HEK293 (cell line): Measurements from ENCODE around the gene TMEM151B.

ENCODE experiments used
- CTCF ChIA-PET: fragments of 350-600 bp; formaldehyde crosslinking; extraction: SDS; loops from one replicate; lab custom pipeline; 2021; ENCODE audit warnings: antibody characterized with exemption; lab: Yijun Ruan, JAX
- POLR2A ChIA-PET: fragments of 300-600 bp; formaldehyde crosslinking; extraction: SDS; loops from one replicate; lab custom pipeline; 2020; ENCODE audit warnings: antibody characterized with exemption, inconsistent platforms; lab: Yijun Ruan, JAX
- H3K27ac ChIP-seq: fragments of 200-500 bp; sonication (Bioruptor generic); 2 replicates; pipeline ENCODE4 v1.5.1; 2014; ENCODE audit warnings: low read depth, low read length, control low read depth, inconsistent platforms; ENCODE audit errors: extremely low read depth
- H3K36me3 ChIP-seq, 2 experiments: fragments of 200-500 bp in 1 of 2; sonication (Bioruptor generic) in 1 of 2; 1 replicate in 1 of 2; 2 replicates in 1 of 2; pipeline ENCODE4 v1.5.1; 2014 to 2017; ENCODE audit warnings: inconsistent platforms in 2 of 2, low read length in 2 of 2; ENCODE audit not compliant: control insufficient read depth in 2 of 2, insufficient read depth in 1 of 2
- H3K4me1 ChIP-seq: fragments of 200-500 bp; sonication (Bioruptor generic); 2 replicates; pipeline ENCODE4 v1.5.1; 2014; ENCODE audit warnings: mild to moderate bottlenecking, low read length, inconsistent platforms; ENCODE audit not compliant: control insufficient read depth, insufficient read depth
- H3K4me3 ChIP-seq: 2 replicates; pipeline ENCODE4 v1.5.1; 2011; ENCODE audit warnings: low read depth, mild to moderate bottlenecking, control low read depth, low read length, moderate library complexity
- H3K9me3 ChIP-seq: fragments of 200-500 bp; sonication (Bioruptor generic); 2 replicates; pipeline ENCODE4 v1.5.1; 2014; ENCODE audit warnings: low read depth, low read length, inconsistent platforms; ENCODE audit not compliant: control insufficient read depth, insufficient read depth
- ELK4 ChIP-seq: IDR thresholded peaks from 2 replicates; pipeline ENCODE4 v1.6.1; 2011; ENCODE audit warnings: mild to moderate bottlenecking, low read depth, low read length, borderline replicate concordance
- KLF17 ChIP-seq: fragments of 450-650 bp; formaldehyde crosslinking; IDR thresholded peaks from 2 replicates; pipeline ENCODE4 v1.5.1; 2016; ENCODE audit warnings: missing biosample characterization, missing genetic modification characterization
- OSR2 ChIP-seq: fragments of 450-650 bp; formaldehyde crosslinking; IDR thresholded peaks from 2 replicates; pipeline ENCODE4 v1.5.1; 2016; ENCODE audit warnings: missing biosample characterization, missing genetic modification characterization
- RBAK ChIP-seq: fragments of 450-650 bp; formaldehyde crosslinking; IDR thresholded peaks from 2 replicates; pipeline ENCODE4 v1.5.1; 2016; ENCODE audit warnings: missing biosample characterization, missing genetic modification characterization
- REPIN1 ChIP-seq: fragments of 450-650 bp; formaldehyde crosslinking; IDR thresholded peaks from 2 replicates; pipeline ENCODE4 v1.5.1; 2017; ENCODE audit warnings: missing biosample characterization, missing genetic modification characterization, low read depth
- SCRT1 ChIP-seq: fragments of 450-650 bp; formaldehyde crosslinking; IDR thresholded peaks from 2 replicates; pipeline ENCODE4 v1.5.1; 2016; ENCODE audit warnings: missing biosample characterization, missing genetic modification characterization, borderline replicate concordance
- ZBTB17 ChIP-seq: fragments of 450-650 bp; formaldehyde crosslinking; IDR thresholded peaks from 2 replicates; pipeline ENCODE4 v1.5.1; 2016; ENCODE audit warnings: missing biosample characterization, missing genetic modification characterization
- ZFP3 ChIP-seq: fragments of 450-650 bp; formaldehyde crosslinking; IDR thresholded peaks from 2 replicates; pipeline ENCODE4 v1.5.1; 2016; ENCODE audit warnings: low read depth, missing biosample characterization, missing genetic modification characterization
- ZNF132 ChIP-seq: fragments of 450-650 bp; formaldehyde crosslinking; IDR thresholded peaks from 2 replicates; pipeline ENCODE4 v1.5.1; 2017; ENCODE audit warnings: missing biosample characterization, missing genetic modification characterization, borderline replicate concordance
- ZNF155 ChIP-seq: fragments of 450-650 bp; formaldehyde crosslinking; IDR thresholded peaks from 2 replicates; pipeline ENCODE4 v1.5.1; 2016; ENCODE audit warnings: missing biosample characterization, missing genetic modification characterization
- ZNF157 ChIP-seq: fragments of 450-650 bp; formaldehyde crosslinking; IDR thresholded peaks from 2 replicates; pipeline ENCODE4 v1.5.1; 2016; ENCODE audit warnings: missing biosample characterization, missing genetic modification characterization
- ZNF366 ChIP-seq: fragments of 450-650 bp; formaldehyde crosslinking; conservative IDR thresholded peaks from 2 replicates; pipeline ENCODE4 v1.5.1; 2016; ENCODE audit warnings: missing biosample characterization, missing genetic modification characterization
- ZNF433 ChIP-seq: fragments of 450-650 bp; formaldehyde crosslinking; IDR thresholded peaks from 2 replicates; pipeline ENCODE4 v1.5.1; 2016; ENCODE audit warnings: missing biosample characterization, missing genetic modification characterization, low read depth
- ZNF449 ChIP-seq: fragments of 450-650 bp; formaldehyde crosslinking; IDR thresholded peaks from 2 replicates; pipeline ENCODE4 v1.5.1; 2017; ENCODE audit warnings: missing biosample characterization, mild to moderate bottlenecking, missing genetic modification characterization, moderate library complexity
- ZNF561 ChIP-seq: fragments of 450-650 bp; IDR thresholded peaks from 2 replicates; pipeline ENCODE4 v1.5.1; 2018; ENCODE audit warnings: missing biosample characterization, missing genetic modification characterization, borderline replicate concordance
- ZNF585B ChIP-seq: fragments of 450-650 bp; formaldehyde crosslinking; IDR thresholded peaks from 2 replicates; pipeline ENCODE4 v1.5.1; 2016; ENCODE audit warnings: missing biosample characterization, missing genetic modification characterization
- ZNF623 ChIP-seq: fragments of 450-650 bp; formaldehyde crosslinking; IDR thresholded peaks from 2 replicates; pipeline ENCODE4 v1.5.1; 2016; ENCODE audit warnings: missing biosample characterization, missing genetic modification characterization
- ZNF76 ChIP-seq: fragments of 450-650 bp; formaldehyde crosslinking; IDR thresholded peaks from 2 replicates; pipeline ENCODE4; 2016; ENCODE audit warnings: low read depth, missing biosample characterization, missing genetic modification characterization, borderline replicate concordance
- ZNF785 ChIP-seq: fragments of 450-650 bp; formaldehyde crosslinking; IDR thresholded peaks from 2 replicates; pipeline ENCODE4 v1.5.1; 2016; ENCODE audit warnings: missing biosample characterization, missing genetic modification characterization
- ZNF830 ChIP-seq: fragments of 450-650 bp; IDR thresholded peaks from 2 replicates; pipeline ENCODE4 v1.5.0; 2018; ENCODE audit warnings: missing biosample characterization, missing genetic modification characterization, low read depth, mild to moderate bottlenecking, moderate library complexity
- ZNF837 ChIP-seq: fragments of 450-650 bp; formaldehyde crosslinking; IDR thresholded peaks from 2 replicates; pipeline ENCODE4 v1.5.1; 2016; ENCODE audit warnings: missing biosample characterization, missing genetic modification characterization

TMEM151B gene

GRCh38 chr6:44305200-44305725 is 35.0 kb downstream of the TMEM151B start:
- TF ChIP-seq ZFP3 (no peak), OSR2 (tag by site-specific recombination) (0 out of 2 replicates have a peak, but pooled peaks have one; percentile 9), ZNF449 (tag by site-specific recombination) (no peak), ZNF785 (tag by site-specific recombination) (no peak), SCRT1 (tag by site-specific recombination) (no peak), ZBTB17 (tag by site-specific recombination) (no peak), KLF17 (tag by site-specific recombination) (no peak)
- H3K9me3 ChIP-seq: no peaks in the 10 kb centered on the region
- H3K27ac ChIP-seq: no peak overlapping the region
- peaks cover 25 to 99% of the 10 kb centered on the region in 2 experiments for H3K36me3 ChIP-seq
- no peaks in the 10 kb centered on the region for H3K4me1 ChIP-seq
- ChIA-PET POLR2A (interaction anchor here (0.6 to 3.5 kb wide), 12 partner anchors 7 to 209 kb away, joined by 3 to 20 read pairs (median 4); partner anchors contain the start of genes AARS2, CDC5L and HSP90AB1), CTCF (interaction anchor here (0.5 to 7.1 kb wide), 25 partner anchors 7 to 205 kb away, joined by 3 to 117 read pairs (median 4); partner anchors contain the start of genes AARS2, SLC35B2 and TMEM151B)
- no peak overlapping the region for H3K4me3 ChIP-seq

GRCh38 chr6:44306710-44307109 is 36.5 kb downstream of the TMEM151B start:
- POLR2A ChIA-PET: interaction anchor here (1.3 to 3.5 kb wide), 5 partner anchors 9 to 39 kb away, joined by 3 to 20 read pairs (median 9); no protein-coding TSS in a partner anchor
- H3K9me3 ChIP-seq: no peaks in the 10 kb centered on the region
- no peaks in the 10 kb centered on the region for H3K4me1 ChIP-seq
- CTCF ChIA-PET: interaction anchor here (1.5 to 7.1 kb wide), 5 partner anchors 11 to 52 kb away, joined by 3 to 117 read pairs (median 24); partner anchors contain the start of gene TMEM151B
- no peak overlapping the region for H3K27ac ChIP-seq
- TF ChIP-seq ZNF830 (tag by site-specific recombination): no peak
- TF ChIP-seq ZNF623 (tag by site-specific recombination): no peak
- TF ChIP-seq ZNF157 (tag by site-specific recombination): no peak
- no peak for TF ChIP-seq ZNF155 (tag by site-specific recombination)
- TF ChIP-seq ZNF132: no peak
- TF ChIP-seq, all 188 proteins: peak for 0
- H3K36me3 ChIP-seq: peaks cover 21 to 100% of the 10 kb centered on the region in 2 experiments
- H3K4me3 ChIP-seq: no peak overlapping the region

GRCh38 chr6:44307217-44307616 is 37.0 kb downstream of the TMEM151B start:
- POLR2A ChIA-PET: interaction anchor here (0.5 to 3.5 kb wide), 4 partner anchors 9 to 100 kb away, joined by 3 to 20 read pairs (median 6); no protein-coding TSS in a partner anchor
- H3K27ac ChIP-seq: no peak overlapping the region

More at GRCh38 chr6:44307217-44307616, 37.0 kb downstream of the TMEM151B start:
- CTCF ChIA-PET: interaction anchor here (1.5 to 8.8 kb wide), 5 partner anchors 12 to 39 kb away, joined by 3 to 117 read pairs (median 30); partner anchors contain the start of gene TMEM151B
- TF ChIP-seq ZNF837 (tag by site-specific recombination) (no peak), ELK4 (no peak), ZNF585B (tag by site-specific recombination) (no peak), ZNF433 (tag by site-specific recombination) (no peak), ZNF561 (no peak), RBAK (no peak), ZNF366 (tag by site-specific recombination) (no peak), ZNF76 (tag by site-specific recombination) (no peak), REPIN1 (tag by site-specific recombination) (no peak)
- Histone ChIP-seq H3K36me3 (peaks cover 21 to 100% of the 10 kb centered on the region in 2 experiments), H3K4me3 (no peak overlapping the region), H3K9me3 (no peaks in the 10 kb centered on the region), H3K4me1 (peaks cover 3% of the 10 kb centered on the region; the same call in 1 of the 2 replicates)
